T-helper 2 cell treated with Interferon-gamma antibody and Interleukin-4, amounts not matched to agents 5 μg/mL and 100 μg/mL, for 36 hours (primary cell): ENCODE measurements around the gene MRPL34.
"Not testable (repeated sequence)": the region's sequence is repeated elsewhere in the genome, so short reads cannot be mapped to it uniquely, and the experiment has no call there.

Source experiments
- DNase-seq: peaks from one replicate; pipeline ENCODE4 v3.0.0; 2021; ENCODE audit warnings: low spot score
- H3K27ac Mint-ChIP-seq: one replicate; pipeline ENCODE4 v1.8.0; 2021; ENCODE audit warnings: mild to moderate bottlenecking, mixed read lengths
- H3K27me3 Mint-ChIP-seq: one replicate; pipeline ENCODE4 v1.8.0; 2021; ENCODE audit warnings: low read depth, mixed read lengths
- H3K36me3 Mint-ChIP-seq: one replicate; pipeline ENCODE4 v1.8.0; 2021; ENCODE audit warnings: low read depth, mixed read lengths
- H3K4me1 Mint-ChIP-seq: one replicate; pipeline ENCODE4 v1.8.0; 2021; ENCODE audit warnings: low read depth, mixed read lengths
- H3K4me3 Mint-ChIP-seq: one replicate; pipeline ENCODE4 v1.8.0; 2022; ENCODE audit warnings: mild to moderate bottlenecking, moderate library complexity, mixed read lengths
- H3K9me3 Mint-ChIP-seq: one replicate; pipeline ENCODE4 v1.8.0; 2021; ENCODE audit warnings: mixed read lengths

Gene MRPL34

DNA sequence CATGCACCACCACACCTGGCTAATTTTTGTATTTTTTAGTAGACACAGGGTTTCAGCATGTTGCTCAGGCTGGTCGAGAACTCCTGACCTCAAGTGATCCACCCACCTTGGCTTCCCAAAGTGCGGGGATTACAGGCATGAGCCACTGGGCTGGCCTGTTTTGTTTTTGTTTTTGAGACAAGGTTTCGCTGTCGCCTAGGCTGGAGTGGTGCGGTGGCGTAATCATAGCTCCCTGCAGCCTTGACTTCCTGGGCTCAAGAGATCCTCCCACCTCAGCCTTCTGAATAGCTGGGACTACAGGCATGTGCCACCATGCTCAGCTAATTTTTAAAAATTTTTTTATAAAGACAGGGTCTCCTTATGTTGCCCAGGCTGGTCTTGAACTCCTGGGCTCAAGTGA, 10.1 kb upstream of the MRPL34 start:
- not testable (repeated sequence) for H3K27me3 Mint-ChIP-seq, H3K36me3 Mint-ChIP-seq, H3K27ac Mint-ChIP-seq, H3K4me1 Mint-ChIP-seq, H3K4me3 Mint-ChIP-seq, DNase-seq, H3K9me3 Mint-ChIP-seq

GRCh38 chr19:17296273-17296672, 9.4 kb upstream of the MRPL34 start:
- Mint-ChIP-seq H3K9me3 (no peaks in the 10 kb centered on the region), H3K4me1 (peaks cover 4% of the 10 kb centered on the region), H3K36me3 (peaks cover 6% of the 10 kb centered on the region), H3K27me3 (no peaks in the 10 kb centered on the region), H3K27ac (no peak overlapping the region), H3K4me3 (no peak overlapping the region)
- DNase-seq, result no peak

DNA sequence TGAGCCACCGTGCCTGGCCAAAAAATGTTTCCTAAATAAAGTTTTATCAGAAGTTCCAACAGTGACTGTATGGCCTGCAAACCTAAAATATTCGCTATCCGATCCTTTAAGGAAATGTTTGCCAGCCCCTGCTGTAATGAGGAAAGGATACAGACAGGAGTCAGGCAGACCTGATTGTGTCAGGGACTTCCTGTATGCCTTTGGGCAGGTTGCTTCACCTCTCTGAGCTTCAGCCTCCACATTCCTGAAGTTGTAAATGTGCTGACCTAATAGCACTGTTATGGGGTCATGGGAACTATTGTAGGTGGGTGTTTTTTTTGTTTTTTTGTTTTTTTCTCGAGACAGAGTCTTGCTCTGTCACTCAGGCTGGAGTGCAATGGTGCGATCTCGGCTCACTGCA, 8.7 kb upstream of the MRPL34 start:
- Mint-ChIP-seq H3K4me1 (peaks cover under 1% of the 10 kb centered on the region), H3K9me3 (no peaks in the 10 kb centered on the region), H3K27me3 (no peaks in the 10 kb centered on the region), H3K4me3 (no peak overlapping the region), H3K36me3 (peaks cover 8% of the 10 kb centered on the region), H3K27ac (no peak overlapping the region)
- DNase-seq, result no peak

- H3K36me3 Mint-ChIP-seq, result peaks cover 6% of the 10 kb centered on the region
- no peak for DNase-seq
- peaks cover 19% of the 10 kb centered on the region for H3K4me1 Mint-ChIP-seq
- H3K4me3 Mint-ChIP-seq, result no peak overlapping the region
- no peak overlapping the region for H3K27ac Mint-ChIP-seq
- H3K9me3 Mint-ChIP-seq, result no peaks in the 10 kb centered on the region
- no peaks in the 10 kb centered on the region for H3K27me3 Mint-ChIP-seq
Measured at GRCh38 chr19:17300992-17301619, 4.6 kb upstream of the MRPL34 start.

GRCh38 chr19:17302391-17303166, 3.1 kb upstream of the MRPL34 start:
- peak overlapping the region; percentile 75 for H3K4me3 Mint-ChIP-seq
- H3K4me1 Mint-ChIP-seq, result peaks cover 22% of the 10 kb centered on the region
- no peak for DNase-seq
- no peaks in the 10 kb centered on the region for H3K9me3 Mint-ChIP-seq
- peaks cover 3% of the 10 kb centered on the region for H3K36me3 Mint-ChIP-seq
- no peak overlapping the region for H3K27ac Mint-ChIP-seq
- no peaks in the 10 kb centered on the region for H3K27me3 Mint-ChIP-seq

GRCh38 chr19:17303167-17303939, 2.3 kb upstream of the MRPL34 start, which contains the start of gene ABHD8:
TSS of gene ABHD8 (minus strand) at chr19:17303425. CDS start at chr19:17301616, 1,809 bp downstream.
- peaks cover 26% of the 10 kb centered on the region for H3K4me1 Mint-ChIP-seq
- peak within 1 kb of the TSS; percentile 47 for H3K27ac Mint-ChIP-seq
- DNase-seq, result peak; percentile 94
- peaks cover 3% of the 10 kb centered on the region for H3K36me3 Mint-ChIP-seq
- H3K27me3 Mint-ChIP-seq, result no peaks in the 10 kb centered on the region
- H3K9me3 Mint-ChIP-seq, result no peaks in the 10 kb centered on the region
- H3K4me3 Mint-ChIP-seq, result peak within 1 kb of the TSS; percentile 75

DNA sequence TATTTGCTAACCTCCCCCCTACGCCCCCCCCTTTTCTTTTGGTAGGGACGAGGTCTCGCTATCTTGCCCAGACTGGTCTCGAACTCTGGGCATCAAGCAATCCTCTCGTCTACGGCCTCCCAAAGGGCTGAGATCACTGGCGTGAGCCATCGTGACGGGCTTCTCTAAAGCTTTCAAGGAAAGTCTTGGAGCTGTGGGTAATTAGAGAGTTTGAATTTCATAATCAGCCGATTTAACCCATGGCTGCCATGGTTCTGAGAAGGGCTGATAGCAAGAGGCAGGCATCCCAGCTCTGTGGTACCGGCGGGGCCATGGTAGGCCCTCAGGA, 1.8 kb upstream of the MRPL34 start:
- Mint-ChIP-seq H3K36me3 (peaks cover 3% of the 10 kb centered on the region), H3K27ac (peak overlapping the region; percentile 47), H3K4me1 (peaks cover 27% of the 10 kb centered on the region), H3K9me3 (no peaks in the 10 kb centered on the region), H3K27me3 (no peaks in the 10 kb centered on the region), H3K4me3 (peak overlapping the region; percentile 75)
- no peak for DNase-seq

DNA sequence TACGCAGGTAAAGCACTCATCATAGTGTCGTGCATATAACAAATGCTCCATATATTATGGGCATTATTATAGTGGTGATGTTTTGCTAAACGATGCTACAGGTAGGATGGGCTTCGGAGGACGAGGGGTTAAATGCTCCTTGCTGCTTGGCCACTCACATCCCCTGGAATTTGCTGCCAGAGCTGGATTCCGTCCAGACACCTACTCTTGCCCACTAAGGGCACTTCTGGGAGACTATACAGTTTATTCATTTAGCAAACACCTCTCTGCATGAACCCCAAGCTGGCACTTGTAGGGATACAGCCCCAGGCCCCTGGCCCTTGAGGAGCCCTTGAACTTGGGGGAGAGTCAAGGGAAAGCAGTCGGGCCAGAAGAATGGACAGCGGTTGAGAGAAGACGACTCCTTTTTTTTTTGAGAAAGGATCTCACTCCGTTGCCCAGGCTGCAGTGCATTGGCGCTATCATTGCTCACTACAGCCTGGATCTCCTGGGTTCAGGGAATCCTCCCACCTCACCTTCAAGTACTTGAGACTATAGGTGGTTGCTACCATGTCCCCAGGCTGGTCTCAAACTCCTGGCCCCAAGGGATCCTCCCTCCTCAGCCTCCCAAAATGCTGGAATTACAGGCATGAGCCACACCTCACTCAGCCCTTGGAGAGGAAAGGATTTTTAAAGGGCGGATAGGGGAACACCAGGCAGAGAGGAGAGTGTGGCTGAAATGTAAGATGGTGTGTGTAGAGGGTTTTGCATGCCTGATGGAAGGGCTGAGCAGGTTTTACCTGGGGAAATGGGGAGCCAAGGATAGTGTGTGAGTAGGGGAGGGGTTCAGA, 1.1 kb upstream of the MRPL34 start:
- Mint-ChIP-seq H3K4me1 (peaks cover 29% of the 10 kb centered on the region), H3K36me3 (peaks cover 7% of the 10 kb centered on the region), H3K27me3 (no peaks in the 10 kb centered on the region), H3K4me3 (peak overlapping the region; percentile 89), H3K27ac (peak overlapping the region; percentile 91), H3K9me3 (no peaks in the 10 kb centered on the region)
- no peak for DNase-seq

DNA sequence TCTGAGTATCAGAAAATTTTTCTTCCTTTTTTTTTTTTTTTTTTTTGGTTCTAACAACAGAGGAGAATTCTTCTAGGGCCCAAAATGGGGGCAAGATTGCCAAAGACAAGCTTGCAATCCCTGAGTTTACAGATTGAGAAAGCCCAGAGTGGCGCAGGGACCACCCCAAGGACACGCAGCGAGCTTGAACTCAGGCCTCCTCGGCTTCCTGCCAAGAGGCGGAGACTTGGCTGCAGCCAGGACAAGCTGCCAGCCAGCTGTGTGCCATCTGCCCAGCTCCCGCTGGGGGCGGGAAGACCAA, 506 bp upstream of the MRPL34 start:
- DNase-seq, result no peak
- peak overlapping the region; percentile 91 for H3K27ac Mint-ChIP-seq
- peaks cover 31% of the 10 kb centered on the region for H3K4me1 Mint-ChIP-seq
- H3K27me3 Mint-ChIP-seq, result no peaks in the 10 kb centered on the region
- no peaks in the 10 kb centered on the region for H3K9me3 Mint-ChIP-seq
- H3K4me3 Mint-ChIP-seq, result peak overlapping the region; percentile 89
- H3K36me3 Mint-ChIP-seq, result peaks cover 5% of the 10 kb centered on the region

- DNase-seq, result no peak
- peak overlapping the region; percentile 77 for H3K27ac Mint-ChIP-seq
- H3K4me3 Mint-ChIP-seq, result peak overlapping the region; percentile 89
- H3K4me1 Mint-ChIP-seq, result peaks cover 40% of the 10 kb centered on the region
- no peaks in the 10 kb centered on the region for H3K27me3 Mint-ChIP-seq
- no peaks in the 10 kb centered on the region for H3K9me3 Mint-ChIP-seq
- peaks cover 5% of the 10 kb centered on the region for H3K36me3 Mint-ChIP-seq
Measured at GRCh38 chr19:17306285-17306714, 628 bp downstream of the MRPL34 start.

DNA sequence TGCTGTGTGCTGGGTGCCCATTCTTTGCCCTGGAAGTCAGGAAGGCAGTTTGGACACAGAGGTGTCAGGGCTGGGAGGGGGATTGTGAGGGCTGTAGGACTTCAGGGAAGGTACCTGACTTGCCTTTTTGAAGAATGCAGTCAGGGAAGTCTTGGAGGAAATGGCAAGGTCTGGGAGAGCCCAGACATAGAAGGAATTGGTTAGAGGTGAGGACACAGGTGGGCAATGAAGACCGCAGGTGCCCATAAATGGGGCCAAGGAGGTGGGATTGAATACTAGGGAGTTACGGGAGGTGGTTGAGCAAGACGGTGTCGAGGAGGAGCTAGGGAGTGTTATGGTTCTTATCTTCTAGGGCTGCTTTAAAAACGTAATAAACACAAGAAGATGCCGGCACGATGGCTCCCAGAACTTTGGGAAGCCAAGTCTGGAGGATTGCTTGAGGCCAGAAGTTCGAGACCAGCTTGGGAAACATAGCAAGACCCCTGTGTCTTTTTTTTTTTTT, 2.3 kb downstream of the MRPL34 start:
- peaks cover 4% of the 10 kb centered on the region for H3K36me3 Mint-ChIP-seq
- H3K27me3 Mint-ChIP-seq, result no peaks in the 10 kb centered on the region
- peak overlapping the region; percentile 3 for H3K27ac Mint-ChIP-seq
- no peaks in the 10 kb centered on the region for H3K9me3 Mint-ChIP-seq
- H3K4me3 Mint-ChIP-seq, result peak overlapping the region; percentile 89
- peaks cover 40% of the 10 kb centered on the region for H3K4me1 Mint-ChIP-seq
- no peak for DNase-seq

DNA sequence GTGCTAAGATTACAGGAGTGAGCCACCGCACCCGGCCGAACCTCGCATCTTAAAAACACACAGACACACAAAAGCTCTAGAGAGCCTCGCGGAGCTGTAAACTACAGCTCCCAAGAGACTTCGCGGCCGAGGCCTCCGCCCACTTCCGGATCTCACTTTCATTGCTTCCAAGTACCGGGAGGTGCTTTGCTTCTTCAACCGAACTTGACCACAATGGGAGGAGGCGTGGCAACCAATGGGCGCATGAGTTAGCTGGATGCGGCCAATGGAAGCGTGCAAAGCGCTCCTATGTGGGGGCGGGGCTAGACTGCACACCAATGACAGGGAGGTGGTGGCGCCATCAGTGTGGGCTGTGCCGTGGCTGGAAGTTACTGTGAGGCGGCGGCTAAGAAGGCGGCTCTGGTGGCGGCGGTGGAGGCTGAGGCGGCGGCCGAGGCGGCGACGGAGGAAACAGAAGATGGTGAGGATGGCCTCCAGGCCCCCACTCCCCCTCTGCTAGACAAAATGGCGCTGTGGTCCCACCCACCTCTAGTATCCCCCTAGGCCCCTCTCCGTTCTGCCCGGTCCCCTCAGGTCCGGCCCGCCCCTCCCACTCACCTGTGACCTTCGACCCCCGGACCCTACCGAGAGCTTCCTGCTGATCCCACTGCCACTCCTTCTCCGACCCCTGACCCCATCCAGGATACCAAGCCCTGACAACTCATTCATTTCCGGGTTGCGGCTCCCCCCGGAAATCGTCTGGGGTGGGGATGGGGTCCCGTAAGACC, 3.7 kb downstream of the MRPL34 start, which contains the start of gene DDA1:
Gene DDA1 (plus strand): TSS at position 366 of the 767 bp plus-strand sequence. CDS start 92 bp downstream, at position 458.
- peak; percentile 99 for DNase-seq
- peaks cover 10% of the 10 kb centered on the region for H3K36me3 Mint-ChIP-seq
- H3K27me3 Mint-ChIP-seq, result no peaks in the 10 kb centered on the region
- H3K27ac Mint-ChIP-seq, result peak within 1 kb of the TSS; percentile 96
- peak within 1 kb of the TSS; percentile 99 for H3K4me3 Mint-ChIP-seq
- H3K4me1 Mint-ChIP-seq, result peaks cover 33% of the 10 kb centered on the region
- no peaks in the 10 kb centered on the region for H3K9me3 Mint-ChIP-seq

DNA sequence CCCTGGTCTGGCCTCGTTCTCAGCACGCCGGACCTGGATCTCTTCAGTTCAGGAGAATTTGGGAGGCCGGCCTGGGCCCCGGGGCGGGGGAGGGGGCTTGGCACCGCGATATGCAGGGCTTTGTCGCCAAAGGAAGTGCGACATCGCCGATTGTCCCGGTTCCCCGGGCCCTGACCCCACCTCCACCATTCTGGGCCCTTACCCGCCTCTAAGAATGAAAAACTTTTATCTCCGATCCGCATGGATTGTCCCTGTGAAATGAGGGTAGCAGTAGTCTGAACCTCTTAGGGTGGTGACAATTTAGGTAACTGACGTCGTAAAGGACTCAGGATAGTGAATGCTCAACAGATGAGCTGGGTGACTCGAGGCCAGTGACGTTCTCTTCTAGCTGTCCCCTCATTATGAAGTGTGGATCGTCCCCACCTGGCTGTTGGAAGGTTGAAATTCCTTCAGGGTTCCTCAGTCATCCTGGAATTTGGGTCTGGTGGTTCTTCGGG, 4.3 kb downstream of the MRPL34 start:
- Mint-ChIP-seq H3K36me3 (peaks cover 10% of the 10 kb centered on the region), H3K4me1 (peaks cover 29% of the 10 kb centered on the region), H3K9me3 (no peaks in the 10 kb centered on the region), H3K4me3 (peak overlapping the region; percentile 99), H3K27ac (peak overlapping the region; percentile 96), H3K27me3 (no peaks in the 10 kb centered on the region)
- no peak for DNase-seq
